GM23338 (cell line): ENCODE data around the gene GPC5.

Source experiments
- EZH2 ChIP-seq: fragments of 200-600 bp; sonication (generic); IDR thresholded peaks from one replicate; pipeline ENCODE4 v1.8.0; 2017; ENCODE audit warnings: antibody characterized with exemption, mild to moderate bottlenecking, low read depth; ENCODE audit not compliant: unreplicated experiment
- EZH2phosphoT487 ChIP-seq: fragments of 200-600 bp; sonication (generic); IDR thresholded peaks from one replicate; pipeline ENCODE4 v1.8.1; 2018; ENCODE audit warnings: antibody characterized with exemption; ENCODE audit not compliant: unreplicated experiment
- POLR2AphosphoS5 ChIP-seq: IDR thresholded peaks from 2 replicates; pipeline ENCODE4 v1.6.1; 2016; ENCODE audit warnings: antibody characterized with exemption, low read depth
- TF ChIP-seq, protein P1 (sequence below), 2 experiments: fragments of 200-600 bp in 1 of 2; sonication (generic) in 1 of 2; conservative IDR thresholded peaks; 2 replicates each; pipeline versions ENCODE4 v1.5.1 to v1.6.1; 2016 to 2017; ENCODE audit warnings: antibody characterized with exemption in 2 of 2, low read depth in 2 of 2, mild to moderate bottlenecking in 2 of 2, moderate library complexity in 1 of 2
- TF ChIP-seq, protein P2 (sequence below): IDR thresholded peaks from one replicate; pipeline ENCODE4 v1.6.1; 2018; ENCODE audit warnings: antibody characterized with exemption; ENCODE audit not compliant: unreplicated experiment

DNA sequence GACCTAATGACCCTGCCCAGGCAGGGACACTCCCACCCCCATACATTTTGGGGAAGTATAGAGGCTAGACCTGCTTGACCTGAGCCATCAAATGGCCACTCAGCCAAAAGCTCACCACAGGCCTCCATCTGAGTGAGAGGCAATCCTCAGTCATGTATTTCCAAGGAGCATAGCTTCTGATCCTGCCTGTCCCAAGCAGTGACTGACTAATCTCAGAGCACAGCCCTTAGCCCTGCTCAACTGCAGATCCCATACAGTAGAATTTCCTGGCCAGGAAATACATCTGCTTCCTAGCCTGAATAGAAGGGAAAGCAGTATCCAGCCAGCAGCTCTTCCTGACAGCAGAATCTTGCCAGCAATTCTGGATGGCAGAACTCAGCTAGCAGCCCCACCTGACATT lies 947.6 kb downstream of the GPC5 start:
- TF ChIP-seq, protein P1, sequence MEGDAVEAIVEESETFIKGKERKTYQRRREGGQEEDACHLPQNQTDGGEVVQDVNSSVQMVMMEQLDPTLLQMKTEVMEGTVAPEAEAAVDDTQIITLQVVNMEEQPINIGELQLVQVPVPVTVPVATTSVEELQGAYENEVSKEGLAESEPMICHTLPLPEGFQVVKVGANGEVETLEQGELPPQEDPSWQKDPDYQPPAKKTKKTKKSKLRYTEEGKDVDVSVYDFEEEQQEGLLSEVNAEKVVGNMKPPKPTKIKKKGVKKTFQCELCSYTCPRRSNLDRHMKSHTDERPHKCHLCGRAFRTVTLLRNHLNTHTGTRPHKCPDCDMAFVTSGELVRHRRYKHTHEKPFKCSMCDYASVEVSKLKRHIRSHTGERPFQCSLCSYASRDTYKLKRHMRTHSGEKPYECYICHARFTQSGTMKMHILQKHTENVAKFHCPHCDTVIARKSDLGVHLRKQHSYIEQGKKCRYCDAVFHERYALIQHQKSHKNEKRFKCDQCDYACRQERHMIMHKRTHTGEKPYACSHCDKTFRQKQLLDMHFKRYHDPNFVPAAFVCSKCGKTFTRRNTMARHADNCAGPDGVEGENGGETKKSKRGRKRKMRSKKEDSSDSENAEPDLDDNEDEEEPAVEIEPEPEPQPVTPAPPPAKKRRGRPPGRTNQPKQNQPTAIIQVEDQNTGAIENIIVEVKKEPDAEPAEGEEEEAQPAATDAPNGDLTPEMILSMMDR (conservative IDR thresholded peaks at IDR 0.05; ENCODE audit: low read depth in 2 of 2): no peak
- TF ChIP-seq, protein P2, sequence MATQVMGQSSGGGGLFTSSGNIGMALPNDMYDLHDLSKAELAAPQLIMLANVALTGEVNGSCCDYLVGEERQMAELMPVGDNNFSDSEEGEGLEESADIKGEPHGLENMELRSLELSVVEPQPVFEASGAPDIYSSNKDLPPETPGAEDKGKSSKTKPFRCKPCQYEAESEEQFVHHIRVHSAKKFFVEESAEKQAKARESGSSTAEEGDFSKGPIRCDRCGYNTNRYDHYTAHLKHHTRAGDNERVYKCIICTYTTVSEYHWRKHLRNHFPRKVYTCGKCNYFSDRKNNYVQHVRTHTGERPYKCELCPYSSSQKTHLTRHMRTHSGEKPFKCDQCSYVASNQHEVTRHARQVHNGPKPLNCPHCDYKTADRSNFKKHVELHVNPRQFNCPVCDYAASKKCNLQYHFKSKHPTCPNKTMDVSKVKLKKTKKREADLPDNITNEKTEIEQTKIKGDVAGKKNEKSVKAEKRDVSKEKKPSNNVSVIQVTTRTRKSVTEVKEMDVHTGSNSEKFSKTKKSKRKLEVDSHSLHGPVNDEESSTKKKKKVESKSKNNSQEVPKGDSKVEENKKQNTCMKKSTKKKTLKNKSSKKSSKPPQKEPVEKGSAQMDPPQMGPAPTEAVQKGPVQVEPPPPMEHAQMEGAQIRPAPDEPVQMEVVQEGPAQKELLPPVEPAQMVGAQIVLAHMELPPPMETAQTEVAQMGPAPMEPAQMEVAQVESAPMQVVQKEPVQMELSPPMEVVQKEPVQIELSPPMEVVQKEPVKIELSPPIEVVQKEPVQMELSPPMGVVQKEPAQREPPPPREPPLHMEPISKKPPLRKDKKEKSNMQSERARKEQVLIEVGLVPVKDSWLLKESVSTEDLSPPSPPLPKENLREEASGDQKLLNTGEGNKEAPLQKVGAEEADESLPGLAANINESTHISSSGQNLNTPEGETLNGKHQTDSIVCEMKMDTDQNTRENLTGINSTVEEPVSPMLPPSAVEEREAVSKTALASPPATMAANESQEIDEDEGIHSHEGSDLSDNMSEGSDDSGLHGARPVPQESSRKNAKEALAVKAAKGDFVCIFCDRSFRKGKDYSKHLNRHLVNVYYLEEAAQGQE: no peak
- no peak for TF ChIP-seq POLR2AphosphoS5
- TF ChIP-seq EZH2: no peak
- no peak for TF ChIP-seq EZH2phosphoT487
